ENCODE data around the gene TK1.

Gene TK1

DNA sequence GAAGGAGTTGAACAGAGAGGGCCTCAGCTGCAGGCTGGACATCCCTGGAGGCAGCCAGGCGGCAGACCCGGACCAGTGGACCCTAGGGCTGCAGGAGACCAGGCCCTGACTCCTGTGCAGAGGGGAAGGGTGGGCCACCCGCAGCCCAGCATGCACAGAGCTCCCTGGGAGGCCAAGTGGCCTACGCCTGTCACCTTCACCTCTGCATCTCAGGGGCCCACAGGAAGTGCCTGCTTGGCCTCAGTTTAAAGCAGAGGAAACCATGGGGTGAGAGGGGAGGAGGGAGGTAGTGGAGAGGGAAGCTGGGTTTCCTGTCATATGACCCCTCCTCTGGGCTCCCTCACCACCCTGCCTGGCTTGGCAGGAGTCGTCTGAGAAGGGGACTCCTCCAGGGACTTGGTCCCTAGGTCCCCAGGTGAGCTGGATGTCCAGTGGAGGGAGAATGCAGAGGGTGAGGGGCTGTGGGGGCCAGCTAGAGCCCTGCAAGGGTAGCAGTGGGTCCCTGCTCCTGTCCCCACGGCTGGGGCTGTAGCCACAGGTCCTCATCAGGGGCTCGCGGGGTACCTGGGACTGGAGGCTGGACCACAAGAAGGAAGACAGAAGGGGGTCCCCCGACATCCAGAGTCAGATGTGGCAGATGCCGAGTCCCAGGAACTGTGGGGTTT is 56.3 kb downstream of the TK1 start, which contains the start of gene TMC8:
Gene TMC8, plus strand, starts transcription at position 335 of the 665 bp plus-strand sequence. CDS start 818 bp downstream, outside the sequence.
- Mint-ChIP-seq H3K4me1 (peaks cover 73% of the 10 kb centered on the region), H3K9me3 (no peaks in the 10 kb centered on the region), H3K27me3 (no peaks in the 10 kb centered on the region), H3K36me3 (peaks cover 66% of the 10 kb centered on the region), H3K4me3 (peak within 1 kb of the TSS; percentile 88), H3K27ac (peak within 1 kb of the TSS; percentile 82)
- peak; percentile 54 for ATAC-seq

- Mint-ChIP-seq H3K4me1 (peaks cover 73% of the 10 kb centered on the region), H3K27ac (peak overlapping the region; percentile 82), H3K36me3 (peaks cover 61% of the 10 kb centered on the region), H3K27me3 (no peaks in the 10 kb centered on the region), H3K4me3 (peak overlapping the region; percentile 88), H3K9me3 (no peaks in the 10 kb centered on the region)
- ATAC-seq: no peak
Measured at GRCh38 chr17:78130090-78130436, 56.8 kb downstream of the TK1 start.

- Mint-ChIP-seq H3K36me3 (peaks cover 56% of the 10 kb centered on the region), H3K4me3 (peak overlapping the region; percentile 88), H3K9me3 (no peaks in the 10 kb centered on the region), H3K27ac (peak overlapping the region; percentile 82), H3K27me3 (no peaks in the 10 kb centered on the region), H3K4me1 (peaks cover 76% of the 10 kb centered on the region)
- ATAC-seq: no peak
Measured at GRCh38 chr17:78129351-78130089, 57.3 kb downstream of the TK1 start.

DNA sequence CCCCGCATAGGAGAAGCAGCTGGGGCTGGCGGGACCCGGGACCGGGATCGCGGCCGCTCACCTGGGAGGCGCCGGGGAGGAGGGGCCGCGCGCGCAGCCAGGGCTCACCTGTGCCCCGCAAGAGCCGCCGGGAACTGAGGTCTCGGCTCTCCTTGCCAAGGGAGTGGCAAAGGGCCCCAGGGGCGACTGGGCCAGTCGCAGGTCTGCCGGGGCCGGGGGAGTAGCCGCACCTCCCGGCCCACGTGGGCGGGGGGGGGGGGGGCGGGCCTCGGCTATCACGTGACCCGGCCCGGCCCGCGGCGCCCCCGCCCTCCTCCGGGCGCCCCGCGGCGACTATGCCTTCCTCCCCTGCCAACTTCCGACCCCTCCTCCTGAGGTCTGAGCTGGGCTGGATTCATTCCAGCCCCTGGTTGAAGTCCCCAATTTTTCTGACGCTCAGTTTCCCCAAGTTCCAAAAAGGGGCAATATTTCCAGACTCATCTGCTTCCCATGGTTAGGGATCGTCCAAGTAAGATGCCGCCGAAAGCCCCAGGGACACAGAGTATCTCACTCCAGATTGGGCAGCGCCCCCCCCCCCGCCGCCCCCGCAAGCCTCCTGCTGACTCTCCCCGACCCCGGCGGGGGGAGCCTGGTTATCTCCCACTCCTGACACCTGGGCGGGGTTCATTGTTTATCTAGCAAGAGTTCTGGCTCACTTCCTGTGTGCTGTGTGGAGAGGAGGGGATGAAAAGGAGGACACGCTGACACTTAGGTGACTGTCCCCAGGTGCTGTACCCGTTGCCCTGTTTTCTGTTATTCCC is 58.1 kb downstream of the TK1 start, which contains the start of gene TMC6:
Gene TMC6, minus strand, starts transcription at position 205 of the 800 bp plus-strand sequence. CDS start 1,923 bp downstream, outside the sequence.
- Mint-ChIP-seq H3K4me1 (peaks cover 76% of the 10 kb centered on the region), H3K27me3 (no peaks in the 10 kb centered on the region), H3K27ac (peak within 1 kb of the TSS; percentile 93), H3K36me3 (peaks cover 55% of the 10 kb centered on the region), H3K4me3 (peak within 1 kb of the TSS; percentile 92), H3K9me3 (no peaks in the 10 kb centered on the region)
- peak; percentile 44 for ATAC-seq

- H3K4me3 Mint-ChIP-seq: peak overlapping the region; percentile 92
- H3K27ac Mint-ChIP-seq: peak overlapping the region; percentile 93
- no peak for ATAC-seq
- H3K36me3 Mint-ChIP-seq: peaks cover 55% of the 10 kb centered on the region
- H3K27me3 Mint-ChIP-seq: no peaks in the 10 kb centered on the region
- no peaks in the 10 kb centered on the region for H3K9me3 Mint-ChIP-seq
- H3K4me1 Mint-ChIP-seq: peaks cover 76% of the 10 kb centered on the region
Measured at GRCh38 chr17:78127888-78128550, 58.8 kb downstream of the TK1 start.

- no peaks in the 10 kb centered on the region for H3K27me3 Mint-ChIP-seq
- peak; percentile 17 for ATAC-seq
- H3K36me3 Mint-ChIP-seq: peaks cover 55% of the 10 kb centered on the region
- peaks cover 76% of the 10 kb centered on the region for H3K4me1 Mint-ChIP-seq
- peak overlapping the region; percentile 92 for H3K4me3 Mint-ChIP-seq
- H3K9me3 Mint-ChIP-seq: no peaks in the 10 kb centered on the region
- peak overlapping the region; percentile 93 for H3K27ac Mint-ChIP-seq
Measured at GRCh38 chr17:78127239-78127887, 59.5 kb downstream of the TK1 start.

DNA sequence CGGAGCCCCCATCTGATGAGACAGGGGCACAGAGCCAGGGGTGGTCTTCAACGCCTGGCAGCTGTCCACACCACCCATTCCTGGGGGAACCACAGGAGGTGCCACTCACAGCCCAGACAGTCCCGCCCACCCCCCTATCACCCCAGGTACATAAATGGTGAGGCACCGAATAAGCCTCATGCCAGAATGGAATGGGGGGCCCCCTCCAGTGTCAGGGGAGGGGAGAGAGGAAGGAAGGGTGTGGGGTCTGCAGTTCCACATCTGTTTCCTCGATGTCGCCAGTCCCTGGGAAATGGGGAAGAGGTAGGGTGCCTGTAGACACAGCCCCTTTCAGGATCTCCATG is 60.0 kb downstream of the TK1 start:
- peak overlapping the region; percentile 93 for H3K27ac Mint-ChIP-seq
- no peak for ATAC-seq
- H3K4me3 Mint-ChIP-seq: peak overlapping the region; percentile 92
- peaks cover 56% of the 10 kb centered on the region for H3K36me3 Mint-ChIP-seq
- H3K27me3 Mint-ChIP-seq: no peaks in the 10 kb centered on the region
- peaks cover 80% of the 10 kb centered on the region for H3K4me1 Mint-ChIP-seq
- no peaks in the 10 kb centered on the region for H3K9me3 Mint-ChIP-seq

DNA sequence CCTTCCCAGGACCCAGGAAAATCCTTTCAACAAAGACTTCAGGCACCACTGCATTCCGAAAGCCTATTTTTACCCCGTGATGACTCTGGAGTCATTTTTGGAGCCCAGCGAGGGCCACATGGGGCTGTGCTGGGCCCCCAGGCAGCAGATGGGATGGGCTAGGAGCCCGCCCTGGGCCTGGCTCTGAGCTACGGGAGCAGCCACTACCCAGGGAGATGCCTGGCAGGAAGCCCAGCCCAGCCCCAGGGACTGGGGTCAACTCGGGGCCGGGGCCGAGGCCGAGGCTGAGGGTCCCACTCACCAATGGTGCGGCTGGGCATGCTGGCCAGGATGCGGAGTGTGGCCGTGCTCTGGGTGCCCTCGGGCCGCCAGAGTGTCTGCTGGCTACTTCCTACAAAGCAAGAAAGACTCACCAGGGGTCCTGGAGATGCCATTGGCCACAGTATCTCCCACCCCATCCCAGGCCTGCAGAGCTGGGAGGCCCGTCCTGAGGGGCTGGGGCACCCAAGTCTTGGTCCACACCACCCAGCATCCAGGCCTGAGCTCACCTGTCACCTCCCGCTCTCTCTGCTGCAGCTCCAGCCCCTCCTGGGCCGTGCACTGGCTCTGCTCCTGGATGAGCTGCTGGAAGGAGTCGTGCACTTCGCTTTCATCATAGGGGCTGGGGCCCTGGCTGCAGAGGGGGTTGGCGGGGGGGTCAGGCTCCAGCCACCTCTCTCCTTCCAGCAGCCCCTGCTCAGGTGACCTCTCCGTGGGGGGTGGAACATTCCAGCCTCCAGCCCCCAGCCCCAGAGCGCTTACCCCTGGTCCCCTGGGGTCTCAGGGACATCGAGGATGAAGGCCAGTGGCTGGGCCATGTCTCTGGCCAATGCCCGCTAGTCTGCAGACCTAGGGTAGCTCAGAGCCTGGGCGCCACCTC is 60.6 kb downstream of the TK1 start:
- Mint-ChIP-seq H3K4me3 (peak overlapping the region; percentile 92), H3K36me3 (peaks cover 60% of the 10 kb centered on the region), H3K4me1 (peaks cover 86% of the 10 kb centered on the region), H3K9me3 (no peaks in the 10 kb centered on the region), H3K27me3 (no peaks in the 10 kb centered on the region), H3K27ac (peak overlapping the region; percentile 93)
- no peak for ATAC-seq

DNA sequence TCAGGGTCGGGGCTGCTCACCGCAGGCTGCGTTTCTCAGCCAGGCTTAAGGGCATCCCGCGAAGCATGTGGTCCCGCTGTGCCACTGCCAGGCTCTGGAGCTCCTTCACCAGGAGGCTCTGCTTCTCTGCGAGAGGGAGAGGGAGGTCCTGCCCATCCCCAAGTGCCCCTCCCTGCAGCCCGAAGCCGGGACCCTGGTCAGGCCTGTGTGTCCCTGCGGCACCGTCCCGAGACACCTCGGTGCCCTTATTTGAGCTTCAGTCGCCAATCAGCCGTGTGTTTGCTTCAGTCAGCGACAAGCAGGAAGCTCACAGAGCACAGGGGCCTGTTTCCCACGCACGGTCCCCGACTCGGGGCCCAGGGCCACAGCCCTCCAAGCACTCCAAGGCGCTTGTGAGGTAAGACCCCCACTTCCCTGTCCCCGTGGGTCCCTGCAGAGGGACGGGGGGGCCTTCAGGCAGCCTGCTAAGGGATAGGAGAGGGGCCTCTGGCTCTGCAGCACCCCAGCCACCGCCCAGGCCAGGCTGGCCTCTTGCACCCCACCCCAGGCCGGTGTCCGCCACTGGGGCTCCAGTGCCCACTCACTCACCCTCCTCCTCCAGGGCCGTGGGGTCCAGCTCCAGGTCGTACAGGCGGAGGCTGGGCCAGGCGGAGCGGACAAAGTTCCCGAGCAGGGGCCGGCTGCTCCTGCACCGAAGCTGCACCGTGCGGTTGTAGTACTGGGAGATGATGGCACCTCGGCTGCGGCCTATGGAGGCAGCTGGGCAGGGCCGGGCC is 61.5 kb downstream of the TK1 start:
- Mint-ChIP-seq H3K4me1 (peaks cover 88% of the 10 kb centered on the region), H3K4me3 (peak overlapping the region; percentile 92), H3K9me3 (no peaks in the 10 kb centered on the region), H3K36me3 (peaks cover 61% of the 10 kb centered on the region), H3K27ac (peak overlapping the region; percentile 93), H3K27me3 (no peaks in the 10 kb centered on the region)
- no peak for ATAC-seq

DNA sequence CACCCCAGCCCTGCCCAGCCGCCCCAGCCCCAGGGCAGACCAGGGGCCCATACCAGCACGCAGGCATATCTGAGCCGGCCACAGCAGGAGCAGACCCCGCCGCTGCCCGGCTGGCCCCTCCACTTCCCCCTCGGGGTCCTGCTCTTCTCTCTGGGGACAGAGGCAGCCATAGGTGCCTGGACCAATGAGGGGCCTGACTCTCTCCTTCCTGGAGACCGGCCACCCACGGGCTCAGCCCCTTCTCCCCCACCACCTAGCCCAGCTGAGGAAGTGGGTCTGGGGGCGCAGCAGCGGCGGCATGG is 62.1 kb downstream of the TK1 start:
- peak; percentile 0 for ATAC-seq
- H3K4me3 Mint-ChIP-seq: peak overlapping the region; percentile 92
- H3K4me1 Mint-ChIP-seq: peaks cover 85% of the 10 kb centered on the region
- peak overlapping the region; percentile 93 for H3K27ac Mint-ChIP-seq
- peaks cover 64% of the 10 kb centered on the region for H3K36me3 Mint-ChIP-seq
- H3K27me3 Mint-ChIP-seq: no peaks in the 10 kb centered on the region
- no peaks in the 10 kb centered on the region for H3K9me3 Mint-ChIP-seq
